GM18861 (cell line): ENCODE results near the gene SEMA6D.

Source experiments
- ATAC-seq: cut with Tn5 transposase; IDR thresholded peaks from one replicate; pipeline ENCODE4 v1.9.1; 2021; ENCODE audit not compliant: unreplicated experiment

SEMA6D gene

DNA sequence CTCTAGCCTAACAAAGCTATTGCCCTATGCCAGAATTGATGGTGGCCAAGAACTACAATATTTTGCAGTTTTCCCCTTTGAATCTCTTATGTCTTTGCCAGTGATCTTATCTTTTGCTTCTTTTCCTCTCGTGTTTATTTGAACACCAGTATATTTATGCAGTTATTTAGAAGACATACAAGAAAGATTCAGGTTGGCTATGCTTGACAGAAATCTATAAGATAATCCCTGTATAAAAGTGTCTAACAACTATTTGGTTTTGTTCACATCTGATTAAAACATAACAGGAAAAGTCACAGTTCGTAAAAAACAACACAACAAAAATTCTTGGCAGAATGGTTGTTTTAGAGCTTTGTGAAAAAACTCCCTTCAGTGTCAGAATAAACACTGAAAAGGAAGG is 63.7 kb downstream of the SEMA6D start:
- ATAC-seq, result no peak

DNA sequence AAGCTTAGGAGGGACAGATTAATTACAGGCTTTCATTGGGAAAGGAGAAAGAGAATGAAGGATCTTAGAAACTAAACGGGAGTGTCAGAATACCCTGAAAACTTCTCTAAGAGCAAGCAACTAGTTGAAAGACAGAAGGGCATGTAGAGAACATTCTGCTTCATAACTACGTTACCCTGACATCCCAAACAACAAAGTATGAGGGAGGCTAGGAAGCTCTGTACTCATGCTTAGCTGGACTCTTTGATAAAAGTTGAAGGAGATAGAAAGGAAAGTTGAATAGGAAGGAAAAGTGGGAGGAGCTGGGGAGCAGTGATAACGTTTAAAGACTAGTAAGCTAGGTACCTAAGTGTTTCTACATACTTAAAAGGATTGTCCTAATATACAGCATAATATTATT is 64.2 kb downstream of the SEMA6D start:
- ATAC-seq, result no peak

DNA sequence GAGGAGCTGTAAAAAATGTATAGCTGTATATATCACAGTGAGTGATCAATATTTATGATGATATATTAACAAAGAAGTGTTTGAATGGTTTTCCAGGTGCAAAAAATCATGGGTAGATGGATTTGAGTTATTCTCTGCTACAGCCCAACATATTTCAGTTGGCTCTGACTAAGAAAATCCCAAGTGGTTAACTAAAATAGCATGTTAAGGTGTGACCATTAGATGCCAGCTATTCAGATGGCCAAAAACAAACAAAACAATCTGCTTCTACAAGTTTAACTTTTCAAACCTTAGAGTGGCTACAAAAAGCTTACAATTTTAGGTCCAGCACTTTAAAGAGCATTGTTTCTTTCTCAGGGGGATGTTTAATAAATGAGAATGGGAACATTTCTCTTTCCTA is 67.5 kb downstream of the SEMA6D start:
- ATAC-seq, result no peak

DNA sequence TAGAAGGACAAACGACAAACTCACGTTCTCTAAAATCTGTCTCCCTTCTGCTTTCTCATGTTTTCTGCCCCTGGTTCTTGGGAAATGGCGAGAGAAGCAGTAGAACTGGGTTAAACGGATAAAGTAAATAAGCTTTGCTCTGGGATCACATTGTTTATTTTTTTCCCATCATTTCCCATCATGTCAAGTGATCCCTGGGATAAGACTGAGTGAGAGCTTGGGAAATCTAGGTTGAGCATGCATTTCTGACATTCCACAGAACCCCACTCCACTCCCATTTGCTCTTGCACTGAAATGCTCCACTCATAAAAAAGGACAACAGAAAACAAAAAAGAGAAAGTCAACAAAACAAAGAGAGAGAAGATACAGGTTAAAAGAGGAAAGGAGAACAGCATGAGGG is 69.1 kb downstream of the SEMA6D start:
- ATAC-seq, result no peak

DNA sequence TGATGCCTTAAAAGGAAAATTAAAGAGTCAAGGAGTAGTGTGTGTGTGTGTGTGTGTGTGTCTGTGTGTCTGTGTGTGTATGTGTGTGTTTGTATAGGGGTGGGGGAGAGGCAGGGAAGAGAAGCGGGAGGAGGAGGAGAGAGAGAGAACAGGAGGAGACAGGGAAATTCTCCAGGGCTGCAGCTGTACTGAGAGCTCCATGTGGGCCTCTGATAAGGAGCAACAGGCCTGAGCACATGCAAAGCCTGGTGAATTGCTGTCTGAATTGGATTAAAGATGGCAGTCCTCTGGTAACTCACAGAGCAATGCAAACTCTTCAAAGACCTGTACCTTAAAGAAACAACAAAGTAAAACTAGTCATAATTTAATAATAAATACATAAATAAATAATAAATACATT is 70.6 kb downstream of the SEMA6D start:
- ATAC-seq, result no peak

DNA sequence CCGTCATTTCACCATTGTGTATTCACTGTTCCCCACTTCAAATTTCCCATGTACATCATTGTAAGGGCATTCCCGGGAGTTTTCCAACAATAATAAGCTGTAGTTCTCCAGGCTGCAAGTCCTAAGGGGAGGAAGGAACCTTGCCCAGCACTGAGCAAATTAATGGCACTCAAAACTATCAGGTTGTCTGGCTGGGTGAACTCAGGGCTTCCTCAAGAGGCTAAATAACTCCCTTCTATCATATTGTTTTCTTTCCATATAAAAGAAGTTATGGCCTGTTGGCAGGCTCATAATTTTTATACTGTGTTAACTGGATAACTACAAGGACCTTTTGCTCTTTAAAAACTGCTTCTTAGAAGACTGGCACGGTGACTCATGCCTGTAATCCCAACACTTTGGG is 71.4 kb downstream of the SEMA6D start:
- no peak for ATAC-seq

DNA sequence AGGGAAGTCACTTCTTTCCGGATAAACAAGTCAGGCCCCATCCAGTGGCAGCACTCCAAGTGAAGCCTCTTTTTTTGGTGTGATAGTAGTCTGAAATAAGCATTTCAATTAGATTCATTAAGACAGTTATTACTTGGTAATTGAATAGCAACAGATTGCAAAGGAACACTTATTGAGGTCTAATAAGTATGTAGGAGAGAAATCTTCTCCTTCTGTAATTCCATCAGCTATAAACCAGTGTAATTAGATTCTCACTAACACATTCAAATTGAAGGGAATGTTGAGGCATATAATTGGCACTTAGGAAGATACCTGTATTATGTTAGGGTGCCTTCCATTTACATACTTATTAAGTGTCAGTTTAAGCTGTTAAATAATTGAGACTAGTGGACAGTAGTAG is 73.9 kb downstream of the SEMA6D start:
- ATAC-seq, result no peak

DNA sequence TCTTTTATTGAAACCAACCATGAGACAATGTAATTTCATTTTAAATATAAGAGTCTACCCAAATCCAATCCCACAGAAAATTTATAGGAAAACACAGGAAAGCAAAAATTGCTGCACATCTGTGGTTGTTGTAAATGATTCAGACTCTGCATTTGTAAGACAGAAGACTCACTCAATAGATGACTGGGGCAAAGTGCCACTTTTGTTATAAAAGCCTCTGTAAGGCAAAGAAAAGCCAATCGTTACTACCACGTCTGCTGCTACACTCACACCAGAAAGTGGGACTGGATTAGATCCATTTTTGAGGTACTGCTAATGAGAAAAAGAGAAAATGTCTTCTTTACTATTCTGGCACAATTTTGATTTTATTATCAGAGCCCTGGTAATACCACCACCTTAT is 74.9 kb downstream of the SEMA6D start:
- ATAC-seq, result no peak

DNA sequence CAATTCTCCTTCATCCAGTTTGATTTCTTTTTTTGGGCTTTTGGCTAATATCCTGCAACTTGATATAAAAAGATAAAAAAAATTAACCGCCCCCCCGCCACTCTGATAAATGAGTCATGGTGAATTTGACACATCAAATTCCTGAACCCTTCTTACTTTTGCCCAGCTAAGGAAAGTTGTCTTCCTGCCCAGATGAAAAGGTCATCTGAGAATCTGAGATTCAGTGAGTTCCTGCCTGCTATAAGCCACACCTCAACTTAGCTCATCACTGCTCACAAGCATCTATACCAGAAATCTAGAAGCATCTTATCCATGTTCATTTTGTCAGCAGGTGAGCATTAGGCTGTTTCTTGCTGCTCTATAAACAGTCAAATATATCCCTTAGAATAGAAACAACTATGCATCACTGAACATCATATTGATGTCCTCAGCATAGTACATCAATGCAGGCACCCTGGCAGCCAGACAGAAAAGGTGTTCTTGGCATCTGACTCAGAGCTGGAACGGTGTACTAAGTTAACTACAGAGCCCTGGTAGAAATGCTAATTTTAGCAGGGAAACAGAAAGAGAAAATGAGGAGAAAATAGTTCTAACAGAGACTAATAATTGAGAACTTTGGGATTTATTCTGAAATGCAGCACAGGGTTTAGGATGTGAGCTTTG is 77.1 kb downstream of the SEMA6D start:
- ATAC-seq, result no peak

DNA sequence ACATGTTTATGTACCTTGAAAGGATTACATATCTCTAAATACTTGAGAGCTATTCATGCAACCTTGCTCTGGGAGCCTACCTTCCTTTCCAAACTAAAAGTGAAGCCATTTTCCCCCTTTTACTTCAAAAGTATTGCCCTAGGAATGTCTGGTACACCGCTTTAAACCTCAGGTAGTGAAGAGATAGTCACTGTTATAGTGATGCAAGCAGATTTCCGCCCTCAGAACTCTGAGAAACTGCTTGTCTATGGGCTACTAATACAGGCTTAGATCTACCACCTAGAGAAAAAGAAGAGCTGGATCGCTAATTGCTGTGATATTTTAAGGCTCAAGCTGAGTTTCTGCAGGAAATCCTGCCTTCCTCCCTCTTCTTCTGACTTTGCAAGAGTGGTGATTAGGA is 78.6 kb downstream of the SEMA6D start:
- no peak for ATAC-seq

DNA sequence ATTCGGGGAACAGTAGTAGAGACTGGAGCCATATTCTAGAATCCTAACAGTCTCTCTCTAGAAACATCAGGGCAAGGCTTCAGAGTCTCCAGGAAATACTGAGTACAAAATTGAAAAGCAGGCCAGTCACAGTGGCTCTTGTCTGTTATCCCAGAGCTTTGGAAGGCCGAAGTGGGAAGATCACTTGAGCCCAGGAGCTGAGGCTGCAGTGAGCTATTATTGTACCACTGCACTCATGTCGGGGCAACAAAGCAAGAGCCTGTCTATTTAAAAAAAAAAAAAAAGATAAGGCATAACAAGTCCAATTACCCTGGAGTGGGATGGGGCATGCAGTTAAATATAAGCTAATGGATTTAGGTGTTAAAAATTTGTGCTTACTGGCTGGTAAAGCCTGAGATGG is 79.0 kb downstream of the SEMA6D start:
- ATAC-seq, result no peak

DNA sequence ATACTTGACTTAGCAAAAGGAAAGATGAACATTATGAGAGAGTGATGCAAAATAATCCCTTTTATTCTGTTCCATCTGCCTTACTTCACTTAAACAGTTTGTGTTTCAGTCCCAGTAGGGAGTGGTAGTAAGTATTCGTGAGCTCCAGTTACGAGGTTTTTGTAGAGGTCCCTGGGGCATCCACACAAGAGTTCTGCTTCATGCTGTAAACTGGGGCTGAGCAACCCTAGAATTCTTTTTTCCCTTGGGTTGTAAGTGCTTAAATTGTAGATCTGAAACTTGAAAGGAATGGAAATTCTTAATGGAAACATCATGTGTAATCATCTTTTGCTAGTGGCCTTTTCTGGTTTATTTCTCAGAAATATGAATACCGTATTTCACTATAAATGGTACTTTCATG is 79.5 kb downstream of the SEMA6D start:
- ATAC-seq, result no peak

DNA sequence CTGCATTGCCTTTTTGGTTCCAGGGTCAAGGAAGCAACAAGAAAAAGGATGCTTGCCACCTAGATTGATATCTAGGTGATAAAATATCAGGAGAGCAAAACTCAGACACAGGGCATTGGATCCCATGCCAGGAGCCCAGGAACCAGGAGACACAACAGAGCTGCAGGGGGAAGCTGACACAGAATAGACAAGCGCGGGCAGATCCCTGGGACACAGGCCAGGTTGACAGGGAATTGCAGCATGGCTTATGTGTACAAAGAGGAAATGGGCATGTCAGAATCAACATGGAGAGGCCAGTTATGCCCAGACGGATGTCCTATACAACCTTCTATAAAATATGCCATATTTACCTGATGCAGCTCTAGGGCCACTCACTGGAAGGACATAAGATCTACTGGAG is 84.2 kb downstream of the SEMA6D start:
- ATAC-seq, result no peak

DNA sequence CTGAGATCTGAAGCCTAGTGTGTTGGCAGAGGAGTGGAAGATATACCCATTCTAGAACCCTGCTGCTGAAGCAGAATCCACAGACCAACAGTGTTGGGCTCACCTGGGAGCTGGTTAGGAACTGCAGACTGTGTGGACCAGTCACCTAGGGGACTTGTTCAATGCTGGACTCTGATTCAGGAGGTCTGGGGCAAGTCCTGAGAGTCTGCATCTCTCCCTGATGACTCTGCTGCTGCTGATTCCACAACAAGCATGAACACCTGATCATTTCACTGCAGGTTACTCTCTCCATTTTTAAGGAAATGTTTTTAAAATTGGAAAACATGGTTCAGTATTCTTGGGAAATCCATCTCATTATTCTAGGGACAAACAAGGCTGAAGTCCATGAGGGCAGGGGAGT is 84.9 kb downstream of the SEMA6D start:
- ATAC-seq, result no peak

DNA sequence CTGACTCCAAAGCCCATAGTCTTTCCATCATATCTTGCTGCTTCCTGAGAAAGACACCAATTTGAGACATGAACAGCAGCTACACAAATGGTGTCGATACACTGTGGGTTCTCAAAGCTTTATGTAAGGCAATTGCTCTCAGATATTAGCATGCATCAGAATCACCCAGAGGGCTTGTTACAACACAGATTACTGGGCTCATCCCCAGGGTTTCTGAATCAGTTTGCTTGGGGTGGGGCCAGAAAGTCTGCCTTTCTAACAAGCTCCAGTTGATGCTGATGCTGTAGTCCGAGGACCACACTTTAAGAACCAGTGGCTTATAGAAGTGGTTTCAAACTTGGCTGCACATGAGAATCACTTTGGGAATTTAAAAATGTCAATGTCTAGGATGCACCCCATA is 86.5 kb downstream of the SEMA6D start:
- no peak for ATAC-seq

DNA sequence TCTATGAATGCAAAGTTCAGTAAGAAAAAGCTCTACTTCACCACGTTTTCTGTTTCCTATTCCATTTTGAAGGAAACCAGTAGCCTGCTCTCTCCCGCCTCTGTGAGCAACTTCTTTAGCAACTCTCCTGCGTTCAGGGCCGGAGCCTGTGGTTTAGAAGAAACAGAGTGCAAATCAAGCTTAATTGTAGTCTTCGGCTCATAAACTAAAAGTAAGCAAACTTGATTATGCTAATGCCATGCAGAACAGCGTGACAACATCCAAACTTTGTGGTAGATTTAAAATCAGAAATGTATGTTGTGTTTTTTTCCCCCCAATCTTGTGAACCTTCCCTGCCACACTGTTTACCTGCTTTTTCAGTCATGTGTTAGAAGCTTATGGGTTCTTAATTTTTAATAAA is 87.4 kb downstream of the SEMA6D start:
- ATAC-seq, result no peak

DNA sequence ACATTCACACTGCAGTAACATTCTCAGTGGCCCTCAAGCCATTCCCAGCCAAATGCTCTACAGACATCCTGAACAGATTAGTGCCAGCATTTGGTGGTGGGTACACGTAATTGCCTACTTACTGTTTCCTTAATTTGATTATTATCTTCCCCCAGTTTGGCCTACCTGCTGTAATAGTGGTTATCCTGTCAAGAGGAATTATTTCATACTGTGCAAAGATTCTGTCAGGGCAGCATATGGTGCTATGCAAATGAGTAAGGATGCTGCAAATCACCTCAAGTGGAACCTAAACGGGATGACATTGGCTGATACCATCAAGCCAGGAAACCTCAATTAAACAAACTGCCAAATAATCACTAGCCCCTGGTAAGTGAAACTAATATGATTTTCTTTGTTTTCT is 88.7 kb downstream of the SEMA6D start:
- ATAC-seq, result no peak

DNA sequence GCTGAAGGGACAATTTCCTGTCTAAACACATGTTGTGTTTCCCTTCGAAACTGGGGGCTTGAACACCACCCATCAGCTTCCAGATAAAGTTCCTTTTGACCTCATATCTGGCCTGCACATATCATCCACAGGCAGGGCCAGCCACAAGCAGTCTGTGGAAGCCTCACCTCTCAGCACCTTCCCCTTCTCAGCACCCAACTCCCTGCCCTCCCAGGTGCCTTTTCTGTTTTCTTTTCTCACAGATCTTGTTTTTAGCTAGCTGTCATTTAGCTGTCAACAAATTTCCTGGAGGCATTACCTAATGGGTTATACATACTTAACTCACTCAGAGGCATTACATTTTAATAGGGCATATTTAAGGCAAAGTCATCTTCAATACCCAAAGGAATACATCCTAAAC is 93.9 kb downstream of the SEMA6D start:
- no peak for ATAC-seq

DNA sequence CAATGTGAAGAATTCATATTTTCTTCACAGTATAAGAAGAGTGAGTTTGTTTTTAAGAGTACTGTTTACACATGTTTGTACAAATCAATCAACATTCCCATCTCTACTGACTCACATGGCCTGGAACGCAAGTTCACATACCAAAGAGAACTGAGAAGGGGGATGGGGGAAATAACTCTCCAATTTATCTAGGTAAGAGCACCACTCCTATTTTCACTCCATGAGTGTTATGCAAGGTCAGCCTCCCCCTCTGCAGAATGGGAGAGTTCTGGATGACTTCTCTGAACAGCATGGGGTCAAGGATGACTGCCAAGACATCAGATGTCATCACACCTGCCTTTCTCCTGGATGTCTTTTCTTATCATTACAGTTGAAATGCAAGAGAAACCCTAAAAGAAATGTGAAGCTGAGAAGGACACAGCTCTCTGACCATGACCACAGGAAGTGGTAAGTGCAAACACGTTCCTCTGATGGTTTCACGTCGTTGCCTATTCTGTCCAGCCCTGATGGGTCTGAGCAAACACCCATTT is 95.2 kb downstream of the SEMA6D start:
- peak; percentile 64 for ATAC-seq

DNA sequence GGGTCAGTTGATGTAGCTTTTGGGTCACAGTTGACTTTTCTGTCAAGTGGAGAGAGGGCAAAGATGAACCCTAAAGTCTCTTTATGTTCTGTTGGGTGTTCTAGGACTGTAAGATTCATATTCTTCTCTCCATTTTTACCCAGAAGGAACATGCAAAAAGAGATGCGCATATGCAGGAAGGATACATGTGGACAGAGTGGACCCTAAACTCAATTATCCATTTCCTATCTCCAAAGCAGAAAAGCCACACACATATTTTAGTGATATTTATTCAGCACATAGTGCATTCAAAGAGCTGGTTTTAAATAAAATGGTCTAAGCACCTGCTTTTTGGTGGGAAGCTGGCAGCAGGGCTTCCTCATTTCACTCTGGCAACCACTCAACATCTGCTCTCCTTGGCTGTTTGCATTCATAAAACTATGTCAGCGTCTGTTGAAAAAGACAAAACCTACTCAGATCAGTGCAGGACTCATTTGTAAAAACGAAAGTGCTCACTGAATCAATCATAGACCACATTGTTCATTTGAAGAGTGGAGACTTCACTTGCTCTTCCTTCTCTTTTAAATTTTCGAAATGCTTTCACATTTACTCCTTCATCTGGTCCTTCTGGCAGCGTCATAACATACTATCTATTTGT is 96.6 kb downstream of the SEMA6D start:
- ATAC-seq, result peak; percentile 94

DNA sequence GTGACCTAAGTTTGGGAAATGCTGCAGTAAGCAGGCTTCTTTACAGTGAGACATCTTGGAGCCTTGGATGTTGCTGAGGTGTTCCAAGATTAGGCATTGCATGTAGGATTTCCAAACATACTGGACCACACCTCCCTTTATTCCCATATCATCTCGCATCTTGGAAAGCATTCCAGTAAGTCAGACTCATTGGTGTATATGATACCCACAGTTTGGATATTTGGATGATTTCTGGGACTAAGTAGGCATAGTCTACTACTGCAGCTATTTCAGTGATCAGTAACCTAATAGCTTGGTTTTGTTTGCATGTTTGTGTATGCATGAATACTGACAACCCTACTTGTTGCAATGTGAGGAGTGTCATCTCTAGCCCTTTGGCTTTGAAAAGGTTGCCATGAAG is 97.3 kb downstream of the SEMA6D start:
- no peak for ATAC-seq

DNA sequence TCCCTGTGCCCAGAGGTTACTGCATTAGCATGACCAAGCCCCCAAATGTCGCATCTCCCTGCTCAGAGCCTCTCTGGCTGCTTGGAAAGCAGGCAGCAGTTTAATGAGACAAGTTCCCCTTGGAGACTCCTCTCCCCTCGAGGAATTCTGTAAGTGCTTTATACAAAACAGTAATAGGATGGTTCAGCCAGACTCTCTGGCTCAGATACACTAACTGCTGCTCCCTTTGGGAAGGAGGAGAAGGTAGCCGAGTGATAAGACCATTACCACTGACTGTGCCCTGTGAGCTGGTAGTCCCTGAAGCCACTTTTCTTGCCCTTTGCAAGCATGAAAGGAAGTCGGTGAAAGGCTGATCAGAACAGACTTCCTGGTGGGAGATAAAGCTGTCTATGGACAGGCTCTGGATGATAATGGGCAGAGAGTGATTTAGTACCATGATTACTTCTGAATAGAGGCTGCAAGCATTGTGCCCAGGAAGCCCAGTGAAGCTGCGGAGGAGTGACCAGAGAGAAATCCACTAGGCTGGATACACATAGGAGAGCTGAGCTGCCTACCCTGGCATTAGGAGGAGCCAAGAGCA is 100.8 kb downstream of the SEMA6D start:
- no peak for ATAC-seq

DNA sequence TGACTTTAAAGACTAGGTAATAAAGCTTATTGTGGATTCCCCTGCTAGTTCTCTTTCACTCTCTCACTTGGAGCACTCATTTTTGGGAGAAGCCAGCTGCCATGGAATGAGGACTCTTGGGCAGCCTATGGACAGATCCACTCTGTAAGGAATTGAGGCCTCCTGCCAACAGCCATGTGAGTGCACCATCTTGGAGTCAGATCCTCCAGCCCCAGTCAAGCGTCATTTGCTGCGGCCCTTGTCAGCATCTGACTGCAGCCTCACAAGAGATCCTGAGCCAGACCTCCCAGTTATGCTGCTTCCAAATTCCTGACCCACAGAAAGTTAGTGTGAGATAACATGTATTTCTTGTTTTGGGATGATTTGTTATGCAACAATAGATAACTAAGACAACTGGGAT is 101.9 kb downstream of the SEMA6D start:
- ATAC-seq, result no peak
